PC-3 (cell line): ENCODE measurements around the gene KPNA5. TPM values are rescaled to one million over a fixed set of nuclear protein-coding genes. Genes with fewer than 3 reads are reported as not detected.

Experiments used
- ATAC-seq: fragments of 200-7000 bp; cut with Tn5 transposase; 2 replicates; pipeline ENCODE4 v1.9.1; 2020; ENCODE audit warnings: mild to moderate bottlenecking, moderate library complexity
- BruUV-seq: library from RNA; stranded (reverse); fragments of 400-500 nt; replicated peaks from 2 replicates; lab custom pipeline; 2021; lab: Mats Ljungman, UMichigan
- CTCF ChIA-PET: fragments of 300-600 bp; sonication (Branson Sonifier 250); formaldehyde crosslinking; loops from one replicate; lab custom pipeline; 2022; ENCODE audit warnings: antibody characterized with exemption; lab: Charles Lee
- POLR2A ChIA-PET: fragments of 300-600 bp; sonication (Branson Sonifier 250); formaldehyde crosslinking; loops from one replicate; lab custom pipeline; 2022; ENCODE audit warnings: antibody characterized with exemption; ENCODE audit not compliant: unreplicated experiment; lab: Charles Lee
- DNase-seq: peaks from one replicate; pipeline ENCODE4 v3.0.0-alpha.2; 2015
- H2AFZ ChIP-seq: fragments of 300-600 bp; sonication (generic); 2 replicates; pipeline ENCODE4 v1.6.0; 2016; ENCODE audit warnings: antibody characterized with exemption, low read length
- H3F3A ChIP-seq: fragments of 300-600 bp; sonication (generic); one replicate; pipeline ENCODE4 v1.6.0; 2017; ENCODE audit warnings: antibody characterized with exemption, low read length, control low read depth, mild to moderate bottlenecking; ENCODE audit not compliant: unreplicated experiment
- H3K27ac ChIP-seq: fragments of 300-600 bp; sonication (generic); 2 replicates; pipeline ENCODE4 v1.5.1; 2016; ENCODE audit warnings: mild to moderate bottlenecking, low read length
- H3K27me3 ChIP-seq: fragments of 300-600 bp; sonication (generic); 2 replicates; pipeline ENCODE4 v1.6.1; 2016; ENCODE audit warnings: low read length, mixed read lengths
- H3K36me3 ChIP-seq: fragments of 300-600 bp; sonication (generic); 2 replicates; pipeline ENCODE4 v1.6.1; 2016; ENCODE audit warnings: low read depth, mixed run types, low read length, mixed read lengths
- H3K4me1 ChIP-seq: fragments of 300-600 bp; sonication (generic); 2 replicates; pipeline ENCODE4 v1.5.1; 2016; ENCODE audit warnings: low read length; ENCODE audit not compliant: insufficient read depth
- H3K4me2 ChIP-seq: fragments of 300-600 bp; sonication (generic); 2 replicates; pipeline ENCODE4 v1.6.0; 2016; ENCODE audit warnings: low read length
- H3K4me3 ChIP-seq: fragments of 300-600 bp; sonication (generic); 2 replicates; pipeline ENCODE4 v1.5.1; 2016; ENCODE audit warnings: mild to moderate bottlenecking, low read length, mixed read lengths
- H3K79me2 ChIP-seq: fragments of 300-600 bp; sonication (generic); 2 replicates; pipeline ENCODE4 v1.6.1; 2017; ENCODE audit warnings: low read length, mixed read lengths
- H3K9ac ChIP-seq: fragments of 300-600 bp; sonication (generic); 2 replicates; pipeline ENCODE4 v1.6.0; 2016; ENCODE audit warnings: mild to moderate bottlenecking, low read length
- H3K9me2 ChIP-seq: fragments of 300-600 bp; sonication (generic); replicated peaks from 2 replicates; pipeline ENCODE4 v1.6.1; 2016; ENCODE audit warnings: mixed run types, low read length, mixed read lengths
- H3K9me3 ChIP-seq: fragments of 300-600 bp; sonication (generic); 2 replicates; pipeline ENCODE4 v1.6.1; 2016; ENCODE audit warnings: low read length, mixed read lengths
- H4K20me1 ChIP-seq: fragments of 300-600 bp; sonication (generic); 2 replicates; pipeline ENCODE4 v1.6.1; 2016; ENCODE audit warnings: low read length, mixed read lengths
- EZH2 ChIP-seq: fragments of 300-600 bp; sonication (generic); IDR thresholded peaks from one replicate; pipeline ENCODE4 v1.6.1; 2017; ENCODE audit warnings: antibody characterized with exemption, mild to moderate bottlenecking, low read length; ENCODE audit not compliant: unreplicated experiment
- EZH2phosphoT487 ChIP-seq: fragments of 300-600 bp; sonication (generic); IDR thresholded peaks from 2 replicates; pipeline ENCODE4 v1.6.1; 2018; ENCODE audit warnings: mild to moderate bottlenecking, antibody characterized with exemption, low read length, borderline replicate concordance
- intact Hi-C: fragments of 100-400 bp; cut with micrococcal nuclease; formaldehyde crosslinking; loops from 2 replicates; pipeline ENCODE4 v1.9.0; 2023
- total RNA-seq: library from RNA; depleted of rRNA; stranded (reverse); fragments of >200 nt; gene quantifications from 2 replicates; pipeline ENCODE4 v1.2.3, GENCODE V29; 2014
- TF ChIP-seq, protein P1 (sequence below): fragments of 300-600 bp; sonication (generic); conservative IDR thresholded peaks from 2 replicates; pipeline ENCODE4 v1.5.1; 2017; ENCODE audit warnings: antibody characterized with exemption, low read depth, mild to moderate bottlenecking, low read length

Gene KPNA5
- total RNA-seq, 1 experiment from 2014 or later: 4.9 TPM

GRCh38 chr6:116649129-116649528 is 31.9 kb upstream of the KPNA5 start:
- ATAC-seq (no peak), DNase-seq (no peak)
- Histone ChIP-seq H3K27ac (no peak overlapping the region), H3K79me2 (no peaks in the 10 kb centered on the region), H3K4me3 (no peak overlapping the region), H3K4me1 (no peaks in the 10 kb centered on the region), H3K4me2 (no peak overlapping the region), H3K9me2 (no peaks in the 10 kb centered on the region), H2AFZ (no peak overlapping the region), H3K9me3 (no peaks in the 10 kb centered on the region), H3K36me3 (peaks cover 9% of the 10 kb centered on the region; the same call in 1 of the 2 replicates), H4K20me1 (no peaks in the 10 kb centered on the region), H3K27me3 (no peaks in the 10 kb centered on the region), H3K9ac (no peak overlapping the region), H3F3A (no peaks in the 10 kb centered on the region)
- intact Hi-C loops: no loop called here
- CTCF ChIA-PET: no interaction called here
- TF ChIP-seq, protein P1, sequence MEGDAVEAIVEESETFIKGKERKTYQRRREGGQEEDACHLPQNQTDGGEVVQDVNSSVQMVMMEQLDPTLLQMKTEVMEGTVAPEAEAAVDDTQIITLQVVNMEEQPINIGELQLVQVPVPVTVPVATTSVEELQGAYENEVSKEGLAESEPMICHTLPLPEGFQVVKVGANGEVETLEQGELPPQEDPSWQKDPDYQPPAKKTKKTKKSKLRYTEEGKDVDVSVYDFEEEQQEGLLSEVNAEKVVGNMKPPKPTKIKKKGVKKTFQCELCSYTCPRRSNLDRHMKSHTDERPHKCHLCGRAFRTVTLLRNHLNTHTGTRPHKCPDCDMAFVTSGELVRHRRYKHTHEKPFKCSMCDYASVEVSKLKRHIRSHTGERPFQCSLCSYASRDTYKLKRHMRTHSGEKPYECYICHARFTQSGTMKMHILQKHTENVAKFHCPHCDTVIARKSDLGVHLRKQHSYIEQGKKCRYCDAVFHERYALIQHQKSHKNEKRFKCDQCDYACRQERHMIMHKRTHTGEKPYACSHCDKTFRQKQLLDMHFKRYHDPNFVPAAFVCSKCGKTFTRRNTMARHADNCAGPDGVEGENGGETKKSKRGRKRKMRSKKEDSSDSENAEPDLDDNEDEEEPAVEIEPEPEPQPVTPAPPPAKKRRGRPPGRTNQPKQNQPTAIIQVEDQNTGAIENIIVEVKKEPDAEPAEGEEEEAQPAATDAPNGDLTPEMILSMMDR: no peak
- TF ChIP-seq EZH2phosphoT487 (no peak), EZH2 (no peak)
- BruUV-seq: no TSS peak
- POLR2A ChIA-PET: no interaction called here

DNA sequence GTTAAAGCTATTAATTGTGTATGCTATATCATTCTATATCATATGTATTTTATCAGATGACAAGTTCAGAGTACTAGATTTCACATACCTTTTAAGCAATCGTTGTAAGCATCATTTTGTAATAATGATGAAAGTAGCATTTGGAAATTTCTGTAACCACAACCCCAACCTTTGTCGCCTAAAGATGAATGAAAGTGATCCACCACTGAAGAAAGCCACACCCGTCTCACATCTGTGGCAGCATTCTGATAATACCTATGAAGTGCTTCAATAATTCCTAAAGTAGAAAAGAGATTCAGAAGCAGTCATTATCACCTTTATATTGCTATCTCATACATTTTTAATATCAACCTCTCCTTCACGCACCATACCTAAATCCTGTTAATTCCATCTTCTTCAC is 29.1 kb upstream of the KPNA5 start:
- Histone ChIP-seq H3K4me3 (no peak overlapping the region), H4K20me1 (no peaks in the 10 kb centered on the region), H3K27me3 (no peaks in the 10 kb centered on the region), H3K9me3 (no peaks in the 10 kb centered on the region), H2AFZ (no peak overlapping the region), H3F3A (no peaks in the 10 kb centered on the region), H3K9ac (no peak overlapping the region), H3K79me2 (no peaks in the 10 kb centered on the region), H3K4me2 (no peak overlapping the region), H3K9me2 (no peaks in the 10 kb centered on the region), H3K27ac (no peak overlapping the region), H3K36me3 (no peaks in the 10 kb centered on the region; the same call in none of the 2 replicates), H3K4me1 (no peaks in the 10 kb centered on the region)
- no peak for TF ChIP-seq EZH2phosphoT487
- no peak for TF ChIP-seq EZH2
- TF ChIP-seq, protein P1: no peak
- ATAC-seq (no peak), DNase-seq (no peak)
- no TSS peak for BruUV-seq
- intact Hi-C loops: no loop called here
- ChIA-PET CTCF (no interaction called here), POLR2A (no interaction called here)

- no peak overlapping the region for H3K4me2 ChIP-seq
- no peak overlapping the region for H3K27ac ChIP-seq
- no peaks in the 10 kb centered on the region for H4K20me1 ChIP-seq
- ChIA-PET CTCF (no interaction called here), POLR2A (no interaction called here)
- H3F3A ChIP-seq: no peaks in the 10 kb centered on the region
- ATAC-seq (no peak), DNase-seq (no peak)
- H3K9me2 ChIP-seq: no peaks in the 10 kb centered on the region
- BruUV-seq: no TSS peak
- no peaks in the 10 kb centered on the region for H3K27me3 ChIP-seq
- intact Hi-C loops: no loop called here
- no peak overlapping the region for H3K9ac ChIP-seq
- peaks cover 10% of the 10 kb centered on the region; the same call in 1 of the 2 replicates for H3K36me3 ChIP-seq
- H2AFZ ChIP-seq: no peak overlapping the region
- peaks cover 65% of the 10 kb centered on the region for H3K79me2 ChIP-seq
- H3K9me3 ChIP-seq: no peaks in the 10 kb centered on the region
- TF ChIP-seq EZH2phosphoT487 (no peak), EZH2 (no peak)
- TF ChIP-seq, protein P1: no peak
- H3K4me1 ChIP-seq: peaks cover 16% of the 10 kb centered on the region
- no peak overlapping the region for H3K4me3 ChIP-seq
Observed at GRCh38 chr6:116661594-116661993, 19.4 kb upstream of the KPNA5 start.
